Measurements from ENCODE around the gene AAR2. TPM values are rescaled to one million over a fixed set of nuclear protein-coding genes. Genes with fewer than 3 reads are reported as not detected.

Gene AAR2
- total and polyA plus RNA-seq, 9 donors, result 20.5 to 28.9 (median 27.1) TPM

DNA sequence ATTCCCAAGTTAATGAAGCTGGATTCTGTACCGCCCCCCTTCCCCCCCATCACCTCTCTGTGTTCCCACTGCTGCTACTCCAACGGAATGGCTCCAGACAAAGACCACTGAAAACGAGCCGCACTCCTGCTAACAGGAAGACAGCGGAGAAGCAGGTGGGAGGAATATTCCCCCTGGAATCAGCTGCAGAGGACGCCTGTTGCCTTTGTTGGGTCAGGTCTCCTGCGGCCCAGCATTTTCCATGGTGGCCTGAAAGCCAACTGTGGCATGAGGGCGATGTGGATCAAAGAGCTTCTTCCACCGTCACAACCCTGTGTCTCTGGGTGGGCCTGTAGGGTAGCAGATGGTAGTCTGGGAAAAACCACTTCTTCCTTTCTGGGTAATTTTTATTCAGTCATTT lies 16.8 kb downstream of the AAR2 start:
- no peak for DNase-seq
- Histone ChIP-seq H3K36me3 (ENCODE audit: control insufficient read depth, insufficient read depth, low read length) (peaks cover 46% of the 10 kb centered on the region), H3K27ac (ENCODE audit: low read length) (no peak overlapping the region), H3K4me3 (ENCODE audit: low read length) (no peak overlapping the region), H3K27me3 (ENCODE audit: control insufficient read depth, insufficient read depth, low read length) (no peaks in the 10 kb centered on the region), H3K9me3 (replicated peaks; ENCODE audit: control insufficient read depth, low read depth, low read length) (no peaks in the 10 kb centered on the region), H3K4me1 (ENCODE audit: control insufficient read depth, insufficient read depth, low read length) (peaks cover 3% of the 10 kb centered on the region)
- 80% methylated on average over 7 of the region's 9 CpGs for WGBS (ENCODE audit: insufficient coverage)

DNA sequence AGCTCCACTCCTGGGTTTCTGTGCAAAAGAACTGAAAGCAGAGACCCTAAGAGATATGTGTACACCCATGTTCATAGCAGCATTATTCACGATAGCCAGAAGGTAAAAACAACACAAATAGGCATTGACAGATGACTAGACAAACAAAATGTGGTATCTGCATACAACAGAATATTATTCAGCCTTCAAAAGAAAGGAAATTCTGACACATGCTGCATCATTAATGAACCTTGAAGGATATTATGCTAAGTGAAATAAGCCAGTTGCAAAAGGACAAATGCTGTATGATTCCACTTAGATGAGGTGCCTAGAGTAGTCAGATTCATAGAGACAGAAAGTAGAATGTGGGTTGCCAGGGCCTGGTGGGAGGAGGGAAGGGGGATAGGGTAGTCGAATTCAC lies 17.8 kb downstream of the AAR2 start:
- 63% methylated on average over 1 of the region's 2 CpGs for WGBS (ENCODE audit: insufficient coverage)
- H3K4me1 ChIP-seq (ENCODE audit: control insufficient read depth, insufficient read depth, low read length), result peaks cover 3% of the 10 kb centered on the region
- H3K27me3 ChIP-seq (ENCODE audit: control insufficient read depth, insufficient read depth, low read length), result no peaks in the 10 kb centered on the region
- no peak for DNase-seq
- H3K27ac ChIP-seq (ENCODE audit: low read length), result no peak overlapping the region
- no peaks in the 10 kb centered on the region for H3K9me3 ChIP-seq (replicated peaks; ENCODE audit: control insufficient read depth, low read depth, low read length)
- H3K36me3 ChIP-seq (ENCODE audit: control insufficient read depth, insufficient read depth, low read length), result peaks cover 43% of the 10 kb centered on the region
- no peak overlapping the region for H3K4me3 ChIP-seq (ENCODE audit: low read length)

DNA sequence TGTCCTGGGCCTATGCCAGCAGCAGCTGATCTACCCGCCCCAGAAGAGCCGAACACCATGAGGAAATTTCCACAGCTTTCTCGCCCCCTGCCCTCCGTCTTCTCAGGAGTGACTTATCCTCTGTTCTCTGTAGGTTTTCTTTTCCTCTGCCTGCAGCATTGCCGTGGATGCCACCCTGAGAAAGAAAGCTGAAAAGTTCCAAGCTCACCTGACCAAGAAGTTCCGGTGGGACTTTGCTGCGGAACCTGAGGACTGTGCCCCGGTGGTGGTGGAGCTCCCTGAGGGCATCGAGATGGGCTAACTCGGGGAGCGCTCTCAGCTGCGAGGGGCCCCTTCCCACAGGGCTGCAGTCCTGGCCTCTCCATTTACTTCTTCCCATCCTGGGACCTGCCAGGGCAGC lies 19.2 kb downstream of the AAR2 start:
- Histone ChIP-seq H3K27me3 (ENCODE audit: control insufficient read depth, insufficient read depth, low read length) (no peaks in the 10 kb centered on the region), H3K27ac (ENCODE audit: low read length) (no peak overlapping the region), H3K9me3 (replicated peaks; ENCODE audit: control insufficient read depth, low read depth, low read length) (no peaks in the 10 kb centered on the region), H3K4me3 (ENCODE audit: low read length) (no peak overlapping the region), H3K4me1 (ENCODE audit: control insufficient read depth, insufficient read depth, low read length) (peaks cover 3% of the 10 kb centered on the region), H3K36me3 (ENCODE audit: control insufficient read depth, insufficient read depth, low read length) (peaks cover 39% of the 10 kb centered on the region)
- WGBS (ENCODE audit: insufficient coverage), result 95% methylated on average over 12 of the region's 12 CpGs
- DNase-seq, result no peak

DNA sequence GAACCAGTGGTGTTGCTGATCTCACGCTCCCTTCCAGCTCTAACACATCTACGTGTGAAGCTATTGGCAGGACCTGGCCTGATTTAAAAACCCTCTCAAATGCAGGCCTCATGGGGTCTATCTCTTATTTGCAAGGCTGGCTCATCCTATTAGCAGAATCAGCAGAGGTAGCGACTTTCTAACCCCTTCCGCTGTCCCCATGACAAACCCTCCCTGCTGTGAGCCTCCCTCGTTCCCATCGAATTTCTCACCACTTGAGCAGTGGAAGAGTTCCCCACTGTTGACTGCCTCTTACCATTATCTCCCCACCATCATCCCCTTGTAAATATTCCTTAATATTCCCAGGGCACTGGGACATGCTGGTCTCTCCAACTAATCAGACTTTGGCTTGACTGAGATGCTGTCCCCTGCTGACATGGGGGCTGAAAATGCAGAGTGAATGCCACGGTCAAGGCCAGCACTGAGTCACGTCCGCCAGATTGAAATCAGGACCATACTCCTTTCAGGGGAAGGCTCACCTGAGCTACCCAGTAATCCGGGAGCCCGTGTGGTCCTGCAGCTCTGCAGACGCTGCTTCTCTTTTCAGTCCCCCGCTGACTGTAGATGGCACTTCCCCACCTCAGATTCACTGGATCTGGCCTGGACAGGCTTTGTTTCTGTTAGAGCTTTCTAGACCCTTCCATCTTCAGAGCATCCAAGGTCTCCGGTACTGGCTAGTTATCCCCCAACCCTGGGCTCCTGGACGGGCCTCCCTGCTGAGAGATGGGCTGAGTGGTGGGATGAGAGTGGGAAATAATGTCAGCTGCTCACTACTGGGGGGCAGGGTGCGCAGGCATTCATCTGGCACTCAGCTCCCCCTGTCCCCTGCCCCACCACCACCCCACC lies 23.1 kb downstream of the AAR2 start:
- peaks cover 3% of the 10 kb centered on the region for H3K4me1 ChIP-seq (ENCODE audit: control insufficient read depth, insufficient read depth, low read length)
- H3K4me3 ChIP-seq (ENCODE audit: low read length), result no peak overlapping the region
- no peaks in the 10 kb centered on the region for H3K27me3 ChIP-seq (ENCODE audit: control insufficient read depth, insufficient read depth, low read length)
- peaks cover 28% of the 10 kb centered on the region for H3K36me3 ChIP-seq (ENCODE audit: control insufficient read depth, insufficient read depth, low read length)
- WGBS (ENCODE audit: insufficient coverage), result 41% methylated on average over 13 of the region's 16 CpGs
- H3K9me3 ChIP-seq (replicated peaks; ENCODE audit: control insufficient read depth, low read depth, low read length), result no peaks in the 10 kb centered on the region
- H3K27ac ChIP-seq (ENCODE audit: low read length), result no peak overlapping the region
- DNase-seq, result no peak

DNA sequence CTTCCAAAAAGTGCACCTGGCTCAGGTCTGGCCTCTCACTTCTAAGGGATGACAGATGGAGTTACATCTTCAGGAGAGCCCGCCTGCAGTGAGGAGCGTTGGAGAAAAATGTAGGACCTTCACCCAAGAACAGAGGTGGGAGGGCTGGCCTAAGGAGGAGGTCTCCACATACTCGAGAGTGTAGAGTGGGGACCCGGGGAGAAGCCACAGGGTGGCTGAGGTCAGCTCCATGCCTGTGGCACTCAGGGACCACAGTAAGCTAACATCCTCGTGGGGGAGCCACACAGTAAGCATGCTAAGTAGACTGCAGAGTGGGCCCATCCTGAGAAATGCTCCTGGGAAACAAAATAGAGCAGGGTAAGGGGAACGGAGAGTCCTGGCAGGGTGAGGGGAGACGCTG lies 24.0 kb downstream of the AAR2 start:
- no peak for DNase-seq
- WGBS (ENCODE audit: insufficient coverage), result 76% methylated on average over 6 of the region's 7 CpGs

DNA sequence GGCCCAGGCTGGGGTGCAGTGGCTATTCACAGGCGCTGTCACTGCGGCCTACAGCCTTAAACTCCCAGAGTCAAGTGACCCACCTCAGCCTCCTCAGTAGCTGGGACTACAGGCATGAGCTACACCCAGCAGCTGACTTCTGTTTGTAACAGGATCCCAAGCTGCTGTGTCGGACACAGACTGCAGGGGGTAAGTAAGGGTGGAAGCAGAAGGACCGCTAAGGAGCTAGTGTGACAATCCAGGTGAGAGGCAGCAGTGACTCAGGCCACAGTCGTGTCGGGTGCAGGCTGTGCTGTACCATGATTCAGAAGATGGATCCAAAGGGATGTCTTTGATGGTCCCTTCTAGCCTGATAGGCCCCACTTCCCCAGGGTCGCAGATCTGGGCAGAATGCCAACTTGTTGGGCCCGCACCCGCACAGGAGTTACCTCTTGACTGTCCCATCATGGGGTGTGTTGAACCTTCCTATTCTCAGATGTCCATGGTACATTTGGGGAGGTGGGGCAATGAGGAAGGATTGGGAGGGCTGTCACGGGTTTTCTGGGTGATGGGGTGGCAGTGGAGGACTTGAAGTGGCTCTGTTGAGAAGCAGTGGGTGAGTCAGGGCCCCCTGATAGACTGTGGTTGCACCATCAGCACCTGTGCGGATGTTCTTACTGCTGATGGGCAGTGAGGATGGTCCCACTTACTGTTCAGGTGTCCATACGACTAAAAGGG lies 25.3 kb downstream of the AAR2 start:
- H3K4me1 ChIP-seq (ENCODE audit: control insufficient read depth, insufficient read depth, low read length), result no peaks in the 10 kb centered on the region
- H3K9me3 ChIP-seq (replicated peaks; ENCODE audit: control insufficient read depth, low read depth, low read length), result no peaks in the 10 kb centered on the region
- H3K27ac ChIP-seq (ENCODE audit: low read length), result no peak overlapping the region
- peaks cover 13% of the 10 kb centered on the region for H3K36me3 ChIP-seq (ENCODE audit: control insufficient read depth, insufficient read depth, low read length)
- DNase-seq, result no peak
- WGBS (ENCODE audit: insufficient coverage), result 76% methylated on average over 6 of the region's 12 CpGs
- no peaks in the 10 kb centered on the region for H3K27me3 ChIP-seq (ENCODE audit: control insufficient read depth, insufficient read depth, low read length)
- no peak overlapping the region for H3K4me3 ChIP-seq (ENCODE audit: low read length)

More for the DNA sequence above, 24.0 kb downstream of the AAR2 start:
- no peak overlapping the region for H3K4me3 ChIP-seq (ENCODE audit: low read length)
- H3K9me3 ChIP-seq (replicated peaks; ENCODE audit: control insufficient read depth, low read depth, low read length), result no peaks in the 10 kb centered on the region
- H3K27ac ChIP-seq (ENCODE audit: low read length), result no peak overlapping the region
- peaks cover 25% of the 10 kb centered on the region for H3K36me3 ChIP-seq (ENCODE audit: control insufficient read depth, insufficient read depth, low read length)
- no peaks in the 10 kb centered on the region for H3K4me1 ChIP-seq (ENCODE audit: control insufficient read depth, insufficient read depth, low read length)
- no peaks in the 10 kb centered on the region for H3K27me3 ChIP-seq (ENCODE audit: control insufficient read depth, insufficient read depth, low read length)

DNA sequence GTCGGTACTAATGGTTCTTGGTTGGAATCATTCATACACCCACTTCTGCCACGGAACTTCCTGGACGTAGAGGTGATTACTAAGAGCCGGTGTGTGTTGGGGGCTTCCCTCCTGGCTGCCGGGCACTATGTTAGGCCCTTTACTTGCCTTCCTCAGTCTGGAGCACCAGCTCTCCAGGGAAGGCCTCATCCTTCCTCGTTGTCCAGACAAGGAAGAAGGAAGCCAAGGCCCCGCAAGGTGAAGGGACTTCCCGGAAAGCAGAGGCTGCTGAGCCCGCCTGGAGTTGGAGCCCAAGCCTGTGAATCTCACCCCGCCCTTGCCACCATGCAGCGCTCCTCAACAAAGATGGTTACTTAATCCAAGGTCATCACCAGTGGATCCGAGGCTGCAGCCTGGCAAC lies 26.2 kb downstream of the AAR2 start:
- no peaks in the 10 kb centered on the region for H3K9me3 ChIP-seq (replicated peaks; ENCODE audit: control insufficient read depth, low read depth, low read length)
- no peaks in the 10 kb centered on the region for H3K27me3 ChIP-seq (ENCODE audit: control insufficient read depth, insufficient read depth, low read length)
- peaks cover 2% of the 10 kb centered on the region for H3K4me1 ChIP-seq (ENCODE audit: control insufficient read depth, insufficient read depth, low read length)
- 78% methylated on average over 8 of the region's 12 CpGs for WGBS (ENCODE audit: insufficient coverage)
- H3K27ac ChIP-seq (ENCODE audit: low read length), result no peak overlapping the region
- no peak for DNase-seq
- no peak overlapping the region for H3K4me3 ChIP-seq (ENCODE audit: low read length)
- peaks cover 6% of the 10 kb centered on the region for H3K36me3 ChIP-seq (ENCODE audit: control insufficient read depth, insufficient read depth, low read length)

DNA sequence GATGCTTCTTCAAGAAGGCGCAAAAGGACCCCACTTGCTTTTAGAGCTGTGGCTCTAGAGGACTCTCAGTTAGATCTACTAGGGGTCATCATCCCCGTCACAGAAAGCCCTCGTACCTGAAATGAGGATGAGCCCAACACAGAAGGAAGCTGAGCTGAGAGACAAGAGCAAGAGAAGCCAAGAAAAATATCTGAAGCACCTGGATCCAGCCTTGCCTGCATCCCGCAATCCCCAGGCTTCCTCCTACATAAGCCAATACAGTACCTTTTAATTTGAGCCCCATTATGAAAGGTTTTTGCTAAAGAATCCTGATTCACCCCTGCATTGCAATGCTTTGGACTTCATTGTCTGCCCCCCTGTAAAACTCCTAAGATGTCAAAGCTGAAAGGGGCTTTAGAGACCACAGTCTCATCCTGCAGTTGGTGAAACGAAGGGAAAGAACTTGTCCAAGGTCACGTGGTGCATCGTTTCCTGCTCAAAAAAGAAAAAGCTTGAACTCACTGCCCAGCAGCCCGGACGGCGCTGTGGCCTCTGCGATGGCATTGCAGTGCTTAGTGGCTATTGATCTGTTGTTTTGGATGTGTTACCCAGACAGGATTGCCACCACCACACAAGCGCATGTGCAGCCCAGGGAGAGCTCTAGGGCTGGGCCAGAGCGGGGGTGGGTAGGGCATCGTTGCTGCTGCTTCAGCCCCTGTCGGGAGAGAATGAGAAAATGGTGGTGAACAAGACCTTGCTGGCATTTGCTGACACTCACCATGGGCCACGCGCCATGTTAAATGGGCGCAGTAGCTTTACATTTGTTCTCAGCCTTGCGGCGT lies 28.4 kb downstream of the AAR2 start:
- Histone ChIP-seq H3K36me3 (ENCODE audit: control insufficient read depth, insufficient read depth, low read length) (no peaks in the 10 kb centered on the region), H3K4me1 (ENCODE audit: control insufficient read depth, insufficient read depth, low read length) (peaks cover 17% of the 10 kb centered on the region), H3K9me3 (replicated peaks; ENCODE audit: control insufficient read depth, low read depth, low read length) (no peaks in the 10 kb centered on the region), H3K27me3 (ENCODE audit: control insufficient read depth, insufficient read depth, low read length) (no peaks in the 10 kb centered on the region), H3K27ac (ENCODE audit: low read length) (no peak overlapping the region), H3K4me3 (ENCODE audit: low read length) (no peak overlapping the region)
- WGBS (ENCODE audit: insufficient coverage), result 90% methylated on average over 18 of the region's 20 CpGs
- DNase-seq, result no peak

DNA sequence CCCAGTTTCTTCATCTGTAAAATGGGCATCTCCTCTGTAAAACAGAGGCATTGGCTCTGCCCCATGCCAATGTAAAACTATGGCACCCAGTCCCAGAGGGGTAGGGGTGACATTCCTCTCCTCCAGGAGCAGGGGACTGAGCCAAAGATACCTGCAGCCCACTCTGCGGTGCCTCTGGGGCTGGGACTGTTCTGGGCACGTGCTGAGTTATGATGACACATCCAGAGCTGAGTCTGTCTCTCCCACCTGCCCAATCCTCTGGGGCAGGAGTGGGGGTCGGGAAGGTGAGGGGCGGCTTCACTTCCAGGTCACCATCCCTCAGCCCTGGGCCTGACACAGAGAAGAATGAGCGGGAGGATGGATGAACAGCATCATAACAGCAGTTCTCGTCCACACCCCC lies 29.9 kb downstream of the AAR2 start:
- 90% methylated on average over 2 of the region's 6 CpGs for WGBS (ENCODE audit: insufficient coverage)
- no peak overlapping the region for H3K4me3 ChIP-seq (ENCODE audit: low read length)
- peaks cover 17% of the 10 kb centered on the region for H3K4me1 ChIP-seq (ENCODE audit: control insufficient read depth, insufficient read depth, low read length)
- no peak for DNase-seq
- H3K27me3 ChIP-seq (ENCODE audit: control insufficient read depth, insufficient read depth, low read length), result no peaks in the 10 kb centered on the region
- no peaks in the 10 kb centered on the region for H3K9me3 ChIP-seq (replicated peaks; ENCODE audit: control insufficient read depth, low read depth, low read length)
- H3K36me3 ChIP-seq (ENCODE audit: control insufficient read depth, insufficient read depth, low read length), result no peaks in the 10 kb centered on the region
- H3K27ac ChIP-seq (ENCODE audit: low read length), result no peak overlapping the region

Measured in muscle of leg (tissue), 11 donors.